Stimulated activated CD4-positive, alpha-beta T cell treated with anti-CD3 and anti-CD28 coated beads, Interleukin-1b, Interleukin-23, amount 100 ng/mL, for 24 hours (primary cell): ENCODE data around the gene PSMB9.
"Not testable (repeated sequence)": the region's sequence is repeated elsewhere in the genome, so short reads cannot be mapped to it uniquely, and the experiment has no call there.

Source experiments
- DNase-seq, 4 experiments: peaks; one replicate each; pipeline ENCODE4 v3.0.0-alpha.2; 2020; ENCODE audit warnings: low read depth in 4 of 4, low spot score in 1 of 4

The PSMB9 gene

GRCh38 chr6:32858194-32858593 lies 4.2 kb downstream of the PSMB9 start:
- DNase-seq = no peak

GRCh38 chr6:32860674-32861073 lies 6.7 kb downstream of the PSMB9 start:
- DNase-seq = no peak

- no peak for DNase-seq
These were observed 8.7 kb downstream of the PSMB9 start for GRCh38 chr6:32862725-32863124.

DNA sequence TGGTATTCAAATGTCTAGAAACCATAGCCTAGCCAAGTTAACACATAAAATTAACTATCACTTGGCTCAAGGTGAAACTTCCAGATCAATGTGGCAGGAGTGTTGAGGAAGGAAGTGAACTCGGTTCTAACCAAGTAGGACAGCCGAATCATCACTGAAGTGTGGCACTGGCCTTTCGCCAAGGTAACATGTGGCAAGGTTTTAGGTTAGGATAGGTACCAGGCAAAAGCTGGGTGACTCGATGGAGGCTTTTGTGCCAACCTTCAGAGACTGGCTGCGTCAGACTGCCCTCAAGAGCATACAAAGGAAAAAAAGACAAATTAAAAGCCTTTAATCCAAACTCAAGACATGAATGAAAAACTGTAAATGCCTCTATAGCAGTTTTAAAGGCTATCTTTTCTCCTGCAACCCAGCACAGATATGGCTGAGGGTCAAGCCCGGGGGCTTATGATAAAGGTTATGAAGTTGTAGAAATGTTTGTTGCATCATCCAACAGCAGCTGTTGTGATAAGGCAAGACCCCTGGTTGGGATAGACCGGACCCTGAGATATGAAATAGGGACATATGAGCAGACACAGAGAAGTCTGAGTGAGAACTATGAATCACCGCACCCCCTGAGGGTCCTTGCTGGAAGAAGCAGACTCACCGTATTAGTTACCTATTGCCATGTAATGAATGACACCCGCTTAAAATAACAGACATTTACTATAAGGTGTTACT lies 11.9 kb downstream of the PSMB9 start:
- DNase-seq = no peak

- DNase-seq = no peak
These were observed 13.1 kb downstream of the PSMB9 start for GRCh38 chr6:32867022-32867477.

- no peak for DNase-seq
These were observed 13.7 kb downstream of the PSMB9 start for GRCh38 chr6:32867554-32868256.

DNA sequence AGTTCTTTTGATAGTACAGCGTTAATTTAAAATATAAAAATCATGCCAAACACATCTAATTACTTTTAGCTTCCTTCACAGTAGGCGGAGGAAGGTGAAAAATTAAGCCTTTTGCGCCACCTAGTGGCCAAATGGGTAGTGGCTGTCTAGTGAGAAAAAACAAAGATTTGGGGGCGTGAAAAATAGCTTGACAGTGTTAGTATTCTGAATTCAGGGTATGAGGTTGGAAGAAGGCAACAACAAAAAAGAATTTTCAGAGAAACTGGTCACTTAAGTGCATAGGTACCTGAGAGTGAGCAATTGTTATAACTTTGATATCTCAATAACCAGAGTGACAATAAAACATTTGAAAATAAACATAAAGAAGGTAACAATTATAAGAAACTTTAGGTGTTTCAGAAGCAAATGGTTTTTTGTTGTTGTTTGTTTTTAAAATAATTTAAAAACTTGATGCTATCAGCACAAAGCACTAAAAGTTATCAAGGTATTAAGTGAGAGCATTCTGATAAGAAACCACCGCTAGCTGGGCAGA lies 14.3 kb downstream of the PSMB9 start:
- DNase-seq = peak; percentile 74 to 89 (median 81)

- not testable (repeated sequence) for DNase-seq
These were observed 20.0 kb downstream of the PSMB9 start for GRCh38 chr6:32873947-32874346.

DNA sequence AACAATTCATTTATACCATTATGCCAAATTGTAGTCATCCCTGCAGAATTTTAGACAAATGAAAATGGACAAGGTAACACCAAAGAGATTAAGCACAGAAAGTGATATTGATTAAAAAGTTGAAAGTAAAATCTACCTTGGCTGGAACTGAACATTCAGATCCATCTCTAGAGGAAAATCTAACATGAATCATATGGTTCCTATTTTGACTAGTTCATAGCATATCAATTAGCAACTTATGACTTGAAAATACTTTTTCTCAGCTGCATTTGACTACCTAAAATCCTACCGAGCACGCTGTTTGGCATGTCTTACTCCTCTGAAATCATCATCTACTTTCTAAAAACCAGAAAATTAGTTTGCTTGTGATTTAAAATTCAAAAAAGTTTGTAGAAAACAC lies 22.6 kb downstream of the PSMB9 start:
- no peak for DNase-seq

DNA sequence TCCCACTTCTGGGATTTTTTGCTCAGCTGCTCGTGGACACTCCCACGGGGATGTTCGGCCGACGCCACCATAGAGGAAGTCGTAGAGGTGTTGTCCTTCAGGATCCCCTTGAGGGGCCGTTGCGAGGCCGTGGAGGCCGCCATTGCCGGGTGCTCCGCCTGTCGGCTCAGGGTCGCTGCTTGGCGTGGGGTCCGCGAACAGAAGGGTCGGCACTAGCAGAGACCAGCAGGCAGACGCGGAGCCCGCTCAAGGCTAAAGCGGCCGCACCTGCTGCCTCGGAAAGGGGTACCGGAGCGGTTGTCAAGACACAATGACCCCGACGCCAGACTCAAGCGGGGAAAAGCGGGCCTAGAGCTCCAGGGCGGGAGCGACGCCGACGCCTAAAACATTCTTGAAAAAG lies 25.7 kb downstream of the PSMB9 start:
- no peak for DNase-seq

DNA sequence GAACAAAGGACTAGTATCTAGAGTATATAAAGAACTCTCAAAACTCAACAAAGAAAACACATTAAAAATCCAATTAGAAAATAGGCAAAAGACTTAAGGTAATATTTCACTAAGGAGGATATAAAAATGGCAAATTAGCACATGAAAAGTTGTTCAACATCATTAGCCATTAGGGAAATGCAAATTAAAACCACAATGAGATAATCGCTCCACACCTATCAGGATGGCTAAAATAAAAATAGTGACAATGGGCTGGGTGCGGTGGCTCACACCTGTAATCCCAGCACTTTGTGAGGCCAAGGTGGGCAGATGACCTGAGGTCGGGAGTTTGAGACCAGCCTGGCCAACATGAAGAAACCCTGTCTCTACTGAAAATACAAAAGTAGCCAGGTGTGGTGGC lies 27.0 kb downstream of the PSMB9 start:
- not testable (repeated sequence) for DNase-seq

- no peak for DNase-seq
These were observed 28.9 kb downstream of the PSMB9 start for GRCh38 chr6:32882879-32883250.

DNA sequence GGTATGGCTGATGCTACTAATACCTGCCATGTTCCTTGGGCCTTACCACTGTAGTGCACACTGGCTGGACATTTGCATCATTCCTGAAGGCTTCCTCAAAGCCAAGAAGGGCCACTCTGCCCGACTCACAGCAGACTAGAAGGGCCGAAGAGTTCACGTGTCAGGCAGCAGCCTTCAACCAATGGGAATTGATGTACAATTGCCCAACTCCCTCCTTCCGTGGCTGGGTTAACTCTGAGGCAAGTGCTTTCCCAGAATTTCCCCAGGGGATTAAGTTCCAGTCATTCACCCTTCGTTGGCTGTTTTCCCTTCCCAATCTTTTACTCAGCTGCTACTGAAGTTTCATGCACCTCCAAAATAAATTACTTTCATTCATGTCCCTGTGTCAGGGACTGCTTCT lies 29.8 kb downstream of the PSMB9 start:
- no peak for DNase-seq

DNA sequence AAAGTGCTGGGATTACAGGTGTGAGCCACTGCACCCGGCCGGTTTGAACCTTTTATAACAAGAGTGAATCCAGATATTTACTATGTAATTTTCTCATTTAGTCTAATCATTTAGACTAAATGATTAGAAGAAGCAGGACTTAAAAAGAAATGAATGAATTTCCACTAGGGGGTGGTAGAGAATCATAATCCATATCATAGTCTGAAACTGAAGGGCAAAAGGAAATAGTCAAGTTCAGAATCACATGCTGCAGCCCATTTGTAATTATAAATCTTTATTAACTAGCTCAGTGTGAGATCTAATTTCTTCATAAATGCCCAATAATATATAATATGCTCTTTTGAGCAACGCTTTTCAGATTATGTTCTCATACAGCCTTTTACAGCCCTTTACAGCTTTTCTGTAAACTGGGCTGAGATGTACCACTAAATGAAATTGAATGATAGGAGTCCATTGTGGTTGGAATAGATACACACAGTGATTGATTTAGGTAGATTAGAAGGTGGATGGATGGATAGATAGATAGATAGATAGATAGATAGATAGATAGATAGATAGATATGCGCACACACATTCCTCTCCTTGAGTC lies 31.8 kb downstream of the PSMB9 start:
- no peak for DNase-seq

- DNase-seq = no peak
These were observed 32.8 kb downstream of the PSMB9 start for GRCh38 chr6:32886681-32887383.

GRCh38 chr6:32887616-32888015 lies 33.6 kb downstream of the PSMB9 start:
- DNase-seq = no peak

- DNase-seq = no peak
These were observed 34.6 kb downstream of the PSMB9 start for GRCh38 chr6:32888576-32888975.

GRCh38 chr6:32889533-32889932 lies 35.5 kb downstream of the PSMB9 start:
- DNase-seq = no peak

- DNase-seq = no peak
These were observed 36.8 kb downstream of the PSMB9 start for GRCh38 chr6:32890831-32891230.

DNA sequence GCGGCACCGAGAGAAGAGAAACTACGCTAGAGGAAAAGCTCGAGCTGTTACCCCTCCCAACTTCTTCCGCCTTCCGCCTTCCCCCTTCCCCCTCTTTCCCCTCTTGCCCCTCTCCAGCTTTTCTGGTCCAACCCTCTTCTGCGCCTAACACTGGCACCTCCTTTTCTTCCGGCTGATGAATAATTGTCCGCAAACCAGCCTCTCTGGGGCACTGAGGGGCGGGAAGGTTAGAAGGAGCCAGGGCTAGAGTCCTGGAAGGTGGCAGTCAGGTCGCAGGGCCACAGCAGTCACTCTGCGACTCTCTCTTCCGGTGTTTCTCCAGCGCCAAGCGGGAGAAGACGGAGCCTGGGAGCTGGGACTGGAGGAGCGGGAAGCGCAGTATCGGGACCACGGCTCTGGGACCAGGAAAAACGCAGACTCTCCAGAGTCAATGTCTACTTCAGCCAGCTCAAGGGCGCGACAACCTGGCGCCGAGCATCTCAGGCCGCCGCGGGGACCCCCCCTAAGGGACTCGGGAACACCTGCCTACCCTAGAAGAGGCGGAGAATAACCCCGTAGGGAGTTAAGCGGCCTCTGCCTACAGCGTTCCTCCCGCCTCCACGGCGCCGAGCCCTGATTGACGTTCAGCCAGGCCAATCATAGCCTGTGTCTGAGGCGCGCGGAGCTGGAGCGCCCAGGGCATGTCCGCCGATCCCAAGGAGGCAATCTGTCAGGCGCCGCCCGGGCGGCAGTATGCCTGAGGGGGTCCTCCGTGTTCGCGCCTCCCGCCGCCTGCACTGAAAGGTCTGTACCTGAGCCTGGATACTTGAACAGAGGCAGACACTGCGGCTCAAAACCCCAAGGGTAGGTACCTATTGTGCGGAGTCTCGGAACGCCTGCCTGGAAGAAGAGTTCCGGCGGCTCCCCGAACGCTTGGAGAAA lies 40.4 kb downstream of the PSMB9 start:
- peak; percentile 90 to 97 (median 92) for DNase-seq

- DNase-seq = no peak
These were observed 41.0 kb downstream of the PSMB9 start for GRCh38 chr6:32895006-32895345.
